ENCODE results near the gene EXD3. TPM values are rescaled to one million over a fixed set of nuclear protein-coding genes. Genes with fewer than 3 reads are reported as not detected.

The EXD3 gene
- total and polyA plus RNA-seq, 9 of the 15 experiments (the other 6 are each of a cell fraction or from before 2014, with no cell fraction given) = 0.29 to 12.5 (median 3.9) TPM

DNA sequence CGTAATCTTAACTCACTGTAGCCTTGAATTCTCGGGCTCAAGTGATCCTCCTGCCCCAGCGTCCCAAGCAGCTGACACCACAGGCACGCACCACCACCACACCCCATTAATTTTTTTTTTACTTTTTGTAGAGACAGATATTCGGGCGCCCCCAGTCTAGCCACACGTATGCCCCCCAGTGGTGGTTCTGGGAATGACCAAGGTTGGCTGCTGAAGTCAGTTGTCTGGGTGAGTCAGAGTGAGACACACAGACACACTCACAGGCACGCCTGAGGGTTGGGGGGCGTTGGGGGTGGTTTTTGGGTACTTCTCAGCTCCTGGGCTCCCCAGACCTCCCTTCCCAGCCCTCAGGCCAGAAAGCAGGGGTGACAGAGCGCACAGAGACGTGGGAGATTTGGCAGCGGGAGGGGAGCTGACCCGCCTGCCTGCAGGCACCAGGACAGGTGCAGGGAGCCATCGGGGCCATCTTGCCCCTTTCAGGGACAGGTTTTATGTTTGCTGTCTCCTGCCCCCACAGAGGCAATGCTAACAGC, 22.4 kb upstream of the EXD3 start (continued):
- TF ChIP-seq, protein P1, sequence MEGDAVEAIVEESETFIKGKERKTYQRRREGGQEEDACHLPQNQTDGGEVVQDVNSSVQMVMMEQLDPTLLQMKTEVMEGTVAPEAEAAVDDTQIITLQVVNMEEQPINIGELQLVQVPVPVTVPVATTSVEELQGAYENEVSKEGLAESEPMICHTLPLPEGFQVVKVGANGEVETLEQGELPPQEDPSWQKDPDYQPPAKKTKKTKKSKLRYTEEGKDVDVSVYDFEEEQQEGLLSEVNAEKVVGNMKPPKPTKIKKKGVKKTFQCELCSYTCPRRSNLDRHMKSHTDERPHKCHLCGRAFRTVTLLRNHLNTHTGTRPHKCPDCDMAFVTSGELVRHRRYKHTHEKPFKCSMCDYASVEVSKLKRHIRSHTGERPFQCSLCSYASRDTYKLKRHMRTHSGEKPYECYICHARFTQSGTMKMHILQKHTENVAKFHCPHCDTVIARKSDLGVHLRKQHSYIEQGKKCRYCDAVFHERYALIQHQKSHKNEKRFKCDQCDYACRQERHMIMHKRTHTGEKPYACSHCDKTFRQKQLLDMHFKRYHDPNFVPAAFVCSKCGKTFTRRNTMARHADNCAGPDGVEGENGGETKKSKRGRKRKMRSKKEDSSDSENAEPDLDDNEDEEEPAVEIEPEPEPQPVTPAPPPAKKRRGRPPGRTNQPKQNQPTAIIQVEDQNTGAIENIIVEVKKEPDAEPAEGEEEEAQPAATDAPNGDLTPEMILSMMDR (IDR thresholded peaks at IDR 0.05 in 2 of 3, conservative IDR thresholded peaks at IDR 0.05 in 1 of 3; ENCODE audit: insufficient read depth in 2 of 3, low read depth in 1 of 3, low read length in 3 of 3) = peak; percentile 92 to 93 (median 93)
- TF ChIP-seq, protein P2, sequence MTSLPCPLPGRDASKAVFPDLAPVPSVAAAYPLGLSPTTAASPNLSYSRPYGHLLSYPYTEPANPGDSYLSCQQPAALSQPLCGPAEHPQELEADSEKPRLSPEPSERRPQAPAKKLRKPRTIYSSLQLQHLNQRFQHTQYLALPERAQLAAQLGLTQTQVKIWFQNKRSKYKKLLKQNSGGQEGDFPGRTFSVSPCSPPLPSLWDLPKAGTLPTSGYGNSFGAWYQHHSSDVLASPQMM (CRISPR knock-in tag; IDR thresholded peaks at IDR 0.05) = no peak
- TF ChIP-seq TBL1XR1 (IDR thresholded peaks at IDR 0.05; ENCODE audit: low read length in 2 of 2) (no peak), CBX3 (IDR thresholded peaks at IDR 0.05; ENCODE audit: borderline replicate concordance in 1 of 2, low read length in 2 of 2) (no peak), MED1 (CRISPR knock-in tag; IDR thresholded peaks at IDR 0.05; ENCODE audit: borderline replicate concordance) (no peak), GABPB1 (CRISPR knock-in tag; IDR thresholded peaks at IDR 0.05) (peak; percentile 34; the same call in 1 of the 2 replicates), NFE2L1 (tag; IDR thresholded peaks at IDR 0.05; ENCODE audit: borderline replicate concordance, low read depth) (no peak), SLC30A9 (CRISPR knock-in tag; IDR thresholded peaks at IDR 0.05) (no peak)
- TF ChIP-seq, protein P3, sequence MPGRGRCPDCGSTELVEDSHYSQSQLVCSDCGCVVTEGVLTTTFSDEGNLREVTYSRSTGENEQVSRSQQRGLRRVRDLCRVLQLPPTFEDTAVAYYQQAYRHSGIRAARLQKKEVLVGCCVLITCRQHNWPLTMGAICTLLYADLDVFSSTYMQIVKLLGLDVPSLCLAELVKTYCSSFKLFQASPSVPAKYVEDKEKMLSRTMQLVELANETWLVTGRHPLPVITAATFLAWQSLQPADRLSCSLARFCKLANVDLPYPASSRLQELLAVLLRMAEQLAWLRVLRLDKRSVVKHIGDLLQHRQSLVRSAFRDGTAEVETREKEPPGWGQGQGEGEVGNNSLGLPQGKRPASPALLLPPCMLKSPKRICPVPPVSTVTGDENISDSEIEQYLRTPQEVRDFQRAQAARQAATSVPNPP (IDR thresholded peaks at IDR 0.05; ENCODE audit: borderline replicate concordance, insufficient read depth, insufficient read length) = no peak
- TF ChIP-seq, protein P4, sequence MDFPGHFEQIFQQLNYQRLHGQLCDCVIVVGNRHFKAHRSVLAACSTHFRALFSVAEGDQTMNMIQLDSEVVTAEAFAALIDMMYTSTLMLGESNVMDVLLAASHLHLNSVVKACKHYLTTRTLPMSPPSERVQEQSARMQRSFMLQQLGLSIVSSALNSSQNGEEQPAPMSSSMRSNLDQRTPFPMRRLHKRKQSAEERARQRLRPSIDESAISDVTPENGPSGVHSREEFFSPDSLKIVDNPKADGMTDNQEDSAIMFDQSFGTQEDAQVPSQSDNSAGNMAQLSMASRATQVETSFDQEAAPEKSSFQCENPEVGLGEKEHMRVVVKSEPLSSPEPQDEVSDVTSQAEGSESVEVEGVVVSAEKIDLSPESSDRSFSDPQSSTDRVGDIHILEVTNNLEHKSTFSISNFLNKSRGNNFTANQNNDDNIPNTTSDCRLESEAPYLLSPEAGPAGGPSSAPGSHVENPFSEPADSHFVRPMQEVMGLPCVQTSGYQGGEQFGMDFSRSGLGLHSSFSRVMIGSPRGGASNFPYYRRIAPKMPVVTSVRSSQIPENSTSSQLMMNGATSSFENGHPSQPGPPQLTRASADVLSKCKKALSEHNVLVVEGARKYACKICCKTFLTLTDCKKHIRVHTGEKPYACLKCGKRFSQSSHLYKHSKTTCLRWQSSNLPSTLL (IDR thresholded peaks at IDR 0.05) = no peak
